Measurements from ENCODE around the gene ASAP2. TPM values are rescaled to one million over a fixed set of nuclear protein-coding genes. Genes with fewer than 3 reads are reported as not detected.

ASAP2 gene
- total and polyA plus RNA-seq, 4 experiments from 2014 or later: not detected

- no peaks in the 10 kb centered on the region for H3K9me3 Mint-ChIP-seq
- Histone ChIP-seq H3K4me3 (ENCODE audit: low read length in 2 of 2) (no peak overlapping the region), H3K4me1 (ENCODE audit: insufficient read depth, low read length) (no peaks in the 10 kb centered on the region), H3K27ac (ENCODE audit: low read depth, low read length) (no peak overlapping the region), H3K27me3 (ENCODE audit: insufficient read depth, low read length) (no peaks in the 10 kb centered on the region), H3K9me3 (ENCODE audit: control insufficient read depth in 1 of 2, low read length in 2 of 2) (no peaks in the 10 kb centered on the region), H3K36me3 (ENCODE audit: insufficient read depth, low read length) (peaks cover 25% of the 10 kb centered on the region)
- no peaks in the 10 kb centered on the region for H3K4me1 Mint-ChIP-seq
- H3K27me3 Mint-ChIP-seq: no peaks in the 10 kb centered on the region
- no peak overlapping the region for H3K27ac Mint-ChIP-seq
- no peak overlapping the region for H3K4me3 Mint-ChIP-seq
- DNase-seq: no peak
- intact Hi-C loops (cut with micrococcal nuclease): no loop called here
- CTCF ChIA-PET (ENCODE audit: partially characterized antibody): no interaction called here
- POLR2A ChIA-PET (ENCODE audit: partially characterized antibody): interaction anchor here (0.6 kb wide), 1 partner anchor 219 kb away, joined by 3 read pairs; no protein-coding TSS in a partner anchor
- H3K36me3 Mint-ChIP-seq: peaks cover 28 to 44% of the 10 kb centered on the region in 2 donors
Observed at GRCh38 chr2:9406529-9407362, 200.1 kb downstream of the ASAP2 start.

GRCh38 chr2:9407363-9407811 is 200.8 kb downstream of the ASAP2 start:
- H3K36me3 Mint-ChIP-seq: peaks cover 32 to 49% of the 10 kb centered on the region in 2 donors
- no peaks in the 10 kb centered on the region for H3K27me3 Mint-ChIP-seq
- H3K9me3 Mint-ChIP-seq: no peaks in the 10 kb centered on the region
- intact Hi-C loops (cut with micrococcal nuclease): no loop called here
- no peak for DNase-seq
- peaks cover 29% of the 10 kb centered on the region for H3K36me3 ChIP-seq (ENCODE audit: insufficient read depth, low read length)
- no peak overlapping the region for H3K4me3 Mint-ChIP-seq
- H3K4me1 ChIP-seq (ENCODE audit: insufficient read depth, low read length): no peaks in the 10 kb centered on the region
- ChIA-PET CTCF (ENCODE audit: partially characterized antibody) (no interaction called here), POLR2A (ENCODE audit: partially characterized antibody) (no interaction called here)
- no peaks in the 10 kb centered on the region for H3K9me3 ChIP-seq (ENCODE audit: control insufficient read depth in 1 of 2, low read length in 2 of 2)
- H3K4me1 Mint-ChIP-seq: no peaks in the 10 kb centered on the region
- no peak overlapping the region for H3K27ac Mint-ChIP-seq
- H3K27me3 ChIP-seq (ENCODE audit: insufficient read depth, low read length): no peaks in the 10 kb centered on the region
- H3K27ac ChIP-seq (ENCODE audit: low read depth, low read length): no peak overlapping the region
- no peak overlapping the region for H3K4me3 ChIP-seq (ENCODE audit: low read length in 2 of 2)

GRCh38 chr2:9408641-9409151 is 202.1 kb downstream of the ASAP2 start:
- no peaks in the 10 kb centered on the region for H3K9me3 ChIP-seq (ENCODE audit: control insufficient read depth in 1 of 2, low read length in 2 of 2)
- intact Hi-C loops (cut with micrococcal nuclease): no loop called here
- Mint-ChIP-seq H3K27me3 (no peaks in the 10 kb centered on the region), H3K4me3 (no peak overlapping the region), H3K4me1 (peaks cover 0 to under 1% (median 0%) of the 10 kb centered on the region in 4 donors), H3K27ac (peak overlapping the region in 2 of 7 donors; percentile 10 to 22), H3K36me3 (peaks cover 30 to 56% of the 10 kb centered on the region in 2 donors), H3K9me3 (no peaks in the 10 kb centered on the region)
- no peak overlapping the region for H3K27ac ChIP-seq (ENCODE audit: low read depth, low read length)
- H3K36me3 ChIP-seq (ENCODE audit: insufficient read depth, low read length): peaks cover 29% of the 10 kb centered on the region
- POLR2A ChIA-PET (ENCODE audit: partially characterized antibody): no interaction called here
- no peak overlapping the region for H3K4me3 ChIP-seq (ENCODE audit: low read length in 2 of 2)
- H3K4me1 ChIP-seq (ENCODE audit: insufficient read depth, low read length): no peaks in the 10 kb centered on the region
- CTCF ChIA-PET (ENCODE audit: partially characterized antibody): no interaction called here
- no peak for DNase-seq
- H3K27me3 ChIP-seq (ENCODE audit: insufficient read depth, low read length): no peaks in the 10 kb centered on the region

GRCh38 chr2:9410108-9410507 is 203.5 kb downstream of the ASAP2 start:
- H3K4me3 Mint-ChIP-seq: no peak overlapping the region
- intact Hi-C loops (cut with micrococcal nuclease): no loop called here
- peaks cover 37 to 65% of the 10 kb centered on the region in 2 donors for H3K36me3 Mint-ChIP-seq
- ChIA-PET CTCF (ENCODE audit: partially characterized antibody) (no interaction called here), POLR2A (ENCODE audit: partially characterized antibody) (no interaction called here)
- H3K27me3 ChIP-seq (ENCODE audit: insufficient read depth, low read length): no peaks in the 10 kb centered on the region
- no peaks in the 10 kb centered on the region for H3K9me3 Mint-ChIP-seq
- no peak for DNase-seq
- no peaks in the 10 kb centered on the region for H3K9me3 ChIP-seq (ENCODE audit: control insufficient read depth in 1 of 2, low read length in 2 of 2)
- H3K27ac ChIP-seq (ENCODE audit: low read depth, low read length): no peak overlapping the region
- no peaks in the 10 kb centered on the region for H3K27me3 Mint-ChIP-seq
- H3K4me3 ChIP-seq (ENCODE audit: low read length in 2 of 2): no peak overlapping the region
- peaks cover 29% of the 10 kb centered on the region for H3K36me3 ChIP-seq (ENCODE audit: insufficient read depth, low read length)
- H3K4me1 ChIP-seq (ENCODE audit: insufficient read depth, low read length): no peaks in the 10 kb centered on the region
- H3K27ac Mint-ChIP-seq: peak overlapping the region in 2 of 7 donors; percentile 23 to 82
- peaks cover 0 to 11% (median 3%) of the 10 kb centered on the region in 4 donors for H3K4me1 Mint-ChIP-seq

GRCh38 chr2:9412781-9413180 is 206.2 kb downstream of the ASAP2 start:
- Mint-ChIP-seq H3K27me3 (no peaks in the 10 kb centered on the region), H3K9me3 (peaks cover 0 to 1% (median 0%) of the 10 kb centered on the region in 8 donors), H3K27ac (no peak overlapping the region), H3K36me3 (peaks cover 32 to 63% of the 10 kb centered on the region in 2 donors), H3K4me1 (peaks cover 8 to 19% (median 9%) of the 10 kb centered on the region in 4 donors), H3K4me3 (no peak overlapping the region)
- Histone ChIP-seq H3K27ac (ENCODE audit: low read depth, low read length) (no peak overlapping the region), H3K36me3 (ENCODE audit: insufficient read depth, low read length) (peaks cover 25% of the 10 kb centered on the region), H3K27me3 (ENCODE audit: insufficient read depth, low read length) (no peaks in the 10 kb centered on the region), H3K4me3 (ENCODE audit: low read length in 2 of 2) (no peak overlapping the region), H3K4me1 (ENCODE audit: insufficient read depth, low read length) (no peaks in the 10 kb centered on the region), H3K9me3 (ENCODE audit: control insufficient read depth in 1 of 2, low read length in 2 of 2) (no peaks in the 10 kb centered on the region)
- ChIA-PET CTCF (ENCODE audit: partially characterized antibody) (interaction anchor here (1.1 kb wide), 1 partner anchor 271 kb away, joined by 3 read pairs; no protein-coding TSS in a partner anchor), POLR2A (ENCODE audit: partially characterized antibody) (interaction anchor here (1.6 kb wide), 1 partner anchor 10 kb away, joined by 5 read pairs; no protein-coding TSS in a partner anchor)
- DNase-seq: no peak
- intact Hi-C loops (cut with micrococcal nuclease): no loop called here

- Histone ChIP-seq H3K9me3 (ENCODE audit: control insufficient read depth in 1 of 2, low read length in 2 of 2) (no peaks in the 10 kb centered on the region), H3K27ac (ENCODE audit: low read depth, low read length) (no peak overlapping the region), H3K4me3 (ENCODE audit: low read length in 2 of 2) (no peak overlapping the region), H3K27me3 (ENCODE audit: insufficient read depth, low read length) (no peaks in the 10 kb centered on the region), H3K4me1 (ENCODE audit: insufficient read depth, low read length) (peaks cover 17% of the 10 kb centered on the region), H3K36me3 (ENCODE audit: insufficient read depth, low read length) (peaks cover 15% of the 10 kb centered on the region)
- H3K27me3 Mint-ChIP-seq: no peaks in the 10 kb centered on the region
- ChIA-PET CTCF (ENCODE audit: partially characterized antibody) (no interaction called here), POLR2A (ENCODE audit: partially characterized antibody) (interaction anchor here (0.6 kb wide), 1 partner anchor 69 kb away, joined by 5 read pairs; no protein-coding TSS in a partner anchor)
- H3K9me3 Mint-ChIP-seq: peaks cover 0 to 1% (median 0%) of the 10 kb centered on the region in 8 donors
- H3K4me3 Mint-ChIP-seq: no peak overlapping the region
- H3K36me3 Mint-ChIP-seq: peaks cover 34 to 49% of the 10 kb centered on the region in 2 donors
- intact Hi-C loops (cut with micrococcal nuclease): no loop called here
- DNase-seq: no peak
- peaks cover 19 to 33% (median 22%) of the 10 kb centered on the region in 4 donors for H3K4me1 Mint-ChIP-seq
- H3K27ac Mint-ChIP-seq: no peak overlapping the region
Observed at GRCh38 chr2:9415516-9416169, 209.0 kb downstream of the ASAP2 start.

Measured in CD4-positive, alpha-beta memory T cell (primary cell).